K562 (cell line): ENCODE results near the gene PDCD10. TPM values are rescaled to one million over a fixed set of nuclear protein-coding genes. Genes with fewer than 3 reads are reported as not detected.

ENCODE experiments used
- ATAC-seq: fragments of 200-7000 bp; cut with Tn5 transposase; 3 replicates; pipeline ENCODE4 v1.9.1; 2020; ENCODE audit warnings: moderate library complexity
- BruUV-seq: library from RNA; stranded (reverse); fragments of 400-500 nt; replicated peaks from 2 replicates; lab custom pipeline; 2021; lab: Mats Ljungman, UMichigan
- CTCF ChIA-PET: fragments of 300-600 bp; formaldehyde crosslinking; extraction: SDS; loops from one replicate; lab custom pipeline; 2021; ENCODE audit warnings: low intra/inter-chr PET ratio; lab: Yijun Ruan, JAX
- POLR2A ChIA-PET: fragments of 300-600, 350-650 bp; sonication (Branson Sonifier 250); formaldehyde crosslinking; extraction: SDS; loops from one replicate; lab custom pipeline; 2021; ENCODE audit warnings: antibody characterized with exemption, inconsistent platforms; lab: Yijun Ruan, JAX
- DNase-seq, 4 experiments: peaks; one replicate each; pipeline versions ENCODE4 v3.0.0 to v3.0.0-alpha.2; 2011 to 2018; ENCODE audit warnings: low spot score in 3 of 4, mixed read lengths in 3 of 4; ENCODE audit errors: extremely low read depth in 1 of 4
- FAIRE-seq: peaks from 2 replicates; lab custom pipeline; 2011; peaks lifted over from hg19 to GRCh38; lab: Jason Lieb, UNC
- H2AFZ ChIP-seq: 2 replicates; pipeline ENCODE4 v1.6.0; 2011; ENCODE audit warnings: low read depth, low read length, control low read depth, inconsistent platforms
- H3K27ac ChIP-seq: fragments of 200-600 bp; 3 replicates; pipeline ENCODE4 v1.8.0; 2011; ENCODE audit warnings: low read depth, mild to moderate bottlenecking, control low read depth, inconsistent platforms, low read length, moderate library complexity, mixed read lengths; ENCODE audit errors: extremely low read depth
- H3K27me3 ChIP-seq, 2 experiments: fragments of 300-600 bp in 1 of 2; 2 replicates in 1 of 2; 3 replicates in 1 of 2; pipeline versions ENCODE4 v1.6.0 to v1.8.0; 2011; ENCODE audit warnings: inconsistent platforms in 2 of 2, low read length in 2 of 2, mild to moderate bottlenecking in 1 of 2, mixed read lengths in 1 of 2, moderate library complexity in 1 of 2; ENCODE audit not compliant: control insufficient read depth in 2 of 2, insufficient read depth in 2 of 2
- H3K36me3 ChIP-seq: fragments of 300-600 bp; 3 replicates; pipeline ENCODE4 v1.8.0; 2011; ENCODE audit warnings: mild to moderate bottlenecking, low read length, inconsistent platforms; ENCODE audit not compliant: control insufficient read depth, insufficient read depth
- H3K4me1 ChIP-seq, 2 experiments: fragments of 200-600 bp in 1 of 2; replicated peaks in 1 of 2; 2 replicates in 1 of 2; 3 replicates in 1 of 2; pipeline versions ENCODE4 v1.5.1 to v1.8.0; 2011; ENCODE audit warnings: inconsistent platforms in 2 of 2, low read length in 2 of 2, mild to moderate bottlenecking in 1 of 2, mixed read lengths in 1 of 2, moderate library complexity in 1 of 2; ENCODE audit not compliant: control insufficient read depth in 2 of 2, insufficient read depth in 2 of 2
- H3K4me2 ChIP-seq: 2 replicates; pipeline ENCODE4 v1.6.1; 2011; ENCODE audit warnings: low read length, control low read depth, inconsistent platforms, mixed read lengths; ENCODE audit not compliant: insufficient read depth
- H3K4me3 ChIP-seq: fragments of 200-600 bp; sonication (generic), shearing (Covaris generic); 2 replicates; pipeline ENCODE4 v1.5.1; 2016; ENCODE audit warnings: control low read depth, inconsistent platforms
- H3K79me2 ChIP-seq: fragments of 200-600 bp; 3 replicates; pipeline ENCODE4 v1.8.0; 2011; ENCODE audit warnings: low read length, inconsistent platforms; ENCODE audit not compliant: control insufficient read depth, insufficient read depth
- H3K9ac ChIP-seq, 2 experiments: 2 replicates each; pipeline versions ENCODE4 v1.6.0 to v1.6.1; 2011; ENCODE audit warnings: low read depth in 2 of 2, low read length in 2 of 2, control low read depth in 1 of 2, inconsistent platforms in 1 of 2, mild to moderate bottlenecking in 1 of 2, mixed read lengths in 1 of 2; ENCODE audit not compliant: insufficient read depth in 1 of 2
- H3K9me1 ChIP-seq: one replicate; pipeline ENCODE4 v1.6.0; 2011; ENCODE audit warnings: inconsistent platforms, mild to moderate bottlenecking, low read length, moderate library complexity; ENCODE audit not compliant: control insufficient read depth, insufficient read depth
- H3K9me3 ChIP-seq: replicated peaks from 2 replicates; pipeline ENCODE4 v1.5.1; 2011; ENCODE audit warnings: low read depth, low read length, inconsistent platforms; ENCODE audit not compliant: control insufficient read depth, insufficient read depth
- H4K20me1 ChIP-seq: replicated peaks from 2 replicates; pipeline ENCODE4 v1.6.1; 2011; ENCODE audit warnings: low read length, inconsistent platforms, mixed read lengths; ENCODE audit not compliant: control insufficient read depth, insufficient read depth
- BHLHE40 ChIP-seq: IDR thresholded peaks from 2 replicates; pipeline ENCODE4 v1.6.1; 2011; ENCODE audit warnings: low read length, improper control_type of control experiment
- CAMTA2 ChIP-seq: fragments of 250-450 bp; sonication (Bioruptor Pico); conservative IDR thresholded peaks from 2 replicates; pipeline ENCODE4 v1.5.1; 2022
- E2F3 ChIP-seq: fragments of 250-450 bp; sonication (Bioruptor Pico); IDR thresholded peaks from 2 replicates; pipeline ENCODE4 v1.4.0; 2020; ENCODE audit warnings: mild to moderate bottlenecking
- FOSL1 ChIP-seq: fragments of 200-800 bp; sonication (Bioruptor generic); conservative IDR thresholded peaks from 2 replicates; pipeline ENCODE4 v1.6.1; 2016; ENCODE audit warnings: missing genetic modification characterization, missing compliant biosample characterization
- HCFC1 ChIP-seq: IDR thresholded peaks from 2 replicates; pipeline ENCODE4 v1.6.1; 2012; ENCODE audit warnings: low read depth, low read length, improper control_type of control experiment
- KAT2B ChIP-seq: IDR thresholded peaks from one replicate; pipeline ENCODE4 v1.6.1; 2012; ENCODE audit warnings: low read depth, mild to moderate bottlenecking, control low read depth, inconsistent platforms, low read length, moderate library complexity
- KAT8 ChIP-seq: fragments of 450-650 bp; IDR thresholded peaks from 2 replicates; pipeline ENCODE4 v1.6.1; 2016; ENCODE audit warnings: low read depth, mild to moderate bottlenecking
- LEF1 ChIP-seq: fragments of 450-650 bp; IDR thresholded peaks from 2 replicates; pipeline ENCODE4 v1.6.1; 2016; ENCODE audit warnings: mild to moderate bottlenecking
- NFIC ChIP-seq: fragments of 450-650 bp; IDR thresholded peaks from 2 replicates; pipeline ENCODE4 v1.6.1; 2017; ENCODE audit warnings: mild to moderate bottlenecking, inconsistent platforms
- POLR2A ChIP-seq: fragments of 450-650 bp; conservative IDR thresholded peaks from 2 replicates; pipeline ENCODE4 v1.6.1; 2016
- POLR2AphosphoS5 ChIP-seq: IDR thresholded peaks from 2 replicates; pipeline ENCODE4 v1.6.1; 2011; ENCODE audit warnings: mild to moderate bottlenecking, low read depth, low read length, moderate library complexity; ENCODE audit not compliant: control insufficient read depth, insufficient read depth
- POLR2B ChIP-seq: fragments of 450-650 bp; IDR thresholded peaks from 2 replicates; pipeline ENCODE4 v1.6.1; 2018; ENCODE audit warnings: low read depth; ENCODE audit not compliant: partially characterized antibody
- PTTG1 ChIP-seq: fragments of 450-650 bp; IDR thresholded peaks from 2 replicates; pipeline ENCODE4 v1.6.1; 2016; ENCODE audit warnings: low read depth, mild to moderate bottlenecking, missing genetic modification characterization, missing compliant biosample characterization
- RFX5 ChIP-seq: IDR thresholded peaks from 2 replicates; pipeline ENCODE4 v1.6.1; 2011; ENCODE audit warnings: low read depth, mild to moderate bottlenecking, improper control_type of control experiment, low read length
- SUPT5H ChIP-seq: fragments of 450-650 bp; IDR thresholded peaks from 2 replicates; pipeline ENCODE4 v1.6.1; 2016
- ZNF395 ChIP-seq: fragments of 200-800 bp; sonication (Bioruptor generic); IDR thresholded peaks from 2 replicates; pipeline ENCODE4 v1.6.1; 2017; ENCODE audit warnings: missing genetic modification characterization, missing compliant biosample characterization
- ZNF717 ChIP-seq: fragments of 250-450 bp; sonication (Bioruptor Pico); IDR thresholded peaks from 2 replicates; pipeline ENCODE4 v1.5.0; 2021
- ZNF764 ChIP-seq: fragments of 250-450 bp; sonication (Bioruptor Pico); IDR thresholded peaks from 2 replicates; pipeline ENCODE4 v1.4.0; 2020; ENCODE audit warnings: low read depth, mild to moderate bottlenecking, moderate library complexity
- ZNF780A ChIP-seq: fragments of 250-450 bp; sonication (Bioruptor Pico); IDR thresholded peaks from 2 replicates; pipeline ENCODE4 v1.5.0; 2021; ENCODE audit warnings: mild to moderate bottlenecking
- WGBS: fragments of 100-300 bp; shearing (Covaris generic); methylation state at CpG from one replicate; pipeline ENCODE4 v1.1.6; 2016; ENCODE audit warnings: low coverage, mixed read lengths; ENCODE audit not compliant: insufficient coverage; ENCODE audit errors: missing lambda C conversion rate; 5-methylcytosine and 5-hydroxymethylcytosine counted together
- in situ Hi-C: fragments of 300-500 bp; cut with MboI; formaldehyde crosslinking; loops from 4 replicates; pipeline ENCODE4 v1.15.0; 2018; ENCODE audit warnings: inconsistent platforms, mixed read lengths
- intact Hi-C: fragments of 100-400 bp; cut with micrococcal nuclease; formaldehyde crosslinking; loops from 2 replicates; pipeline ENCODE4 v1.14.2; 2022
- polyA plus RNA-seq, 8 experiments: library from polyadenylated mRNA; depleted of rRNA in 4 of 8; stranded (reverse) in 5 of 8; unstranded in 3 of 8; fragments of >200 nt; fragmentation: Nextera tagmentation in 2 of 8; fragmentation: Illumina TruSeq in 1 of 8; extraction: Ambion mirVana in 2 of 8; extraction: Trizol in 1 of 8; gene quantifications; 2 replicates each; pipeline versions ENCODE4 v1.2.1 to v1.2.3, GENCODE V29; 2011 to 2014; ENCODE audit warnings: inconsistent platforms in 1 of 8, missing spikeins in 1 of 8
- total RNA-seq, 7 experiments: library from RNA; depleted of rRNA in 6 of 7; stranded (reverse); fragments of >200 nt in 6 of 7; fragmentation: Illumina TruSeq in 2 of 7; extraction: Trizol in 2 of 7; gene quantifications; 2 replicates each; pipeline versions ENCODE4 v1.2.1 to v1.2.3, GENCODE V29; 2011 to 2021; ENCODE audit warnings: low replicate concordance in 1 of 7

PDCD10 gene
- total and polyA plus RNA-seq, 9 of the 15 experiments (the other 6 are each of a cell fraction or from before 2014, with no cell fraction given) = 121 to 476 (median 232) TPM

GRCh38 chr3:167673221-167673620 lies 61.5 kb downstream of the PDCD10 start:
- ChIA-PET POLR2A (interaction anchor here (0.9 kb wide), 1 partner anchor 15 kb away, joined by 3 read pairs; no protein-coding TSS in a partner anchor), CTCF (no interaction called here)
- Histone ChIP-seq H3K36me3 (peaks cover 33% of the 10 kb centered on the region), H3K9ac (no peak overlapping the region), H3K4me1 (no peaks in the 10 kb centered on the region), H3K27ac (no peak overlapping the region), H4K20me1 (no peaks in the 10 kb centered on the region), H3K9me1 (no peaks in the 10 kb centered on the region), H3K4me2 (no peak overlapping the region), H2AFZ (no peak overlapping the region), H3K9me3 (no peaks in the 10 kb centered on the region), H3K79me2 (no peaks in the 10 kb centered on the region), H3K4me3 (no peak overlapping the region), H3K27me3 (no peaks in the 10 kb centered on the region)
- in situ Hi-C loops (no loop called here), intact Hi-C loops (no loop called here)
- 40% methylated on average over 1 of the region's 1 CpG for WGBS
- peak; percentile 26 for TF ChIP-seq POLR2B
- TF ChIP-seq CAMTA2 (CRISPR knock-in tag) = no peak
- DNase-seq (no peak), ATAC-seq (no peak), FAIRE-seq (no peak)
- no TSS peak for BruUV-seq

- no peak overlapping the region for H3K9ac ChIP-seq
- no peaks in the 10 kb centered on the region for H4K20me1 ChIP-seq
- H3K9me1 ChIP-seq = no peaks in the 10 kb centered on the region
- no peak overlapping the region for H2AFZ ChIP-seq
- no peak overlapping the region for H3K27ac ChIP-seq
- no peak for FAIRE-seq
- no peak for DNase-seq
- H3K79me2 ChIP-seq = no peaks in the 10 kb centered on the region
- H3K4me3 ChIP-seq = no peak overlapping the region
- whole genome bisulfite sequencing = 71% methylated on average over 4 of the region's 4 CpGs
- intact Hi-C loops (no loop called here), in situ Hi-C loops (no loop called here)
- H3K27me3 ChIP-seq = no peaks in the 10 kb centered on the region
- no peaks in the 10 kb centered on the region for H3K4me1 ChIP-seq
- no peaks in the 10 kb centered on the region for H3K9me3 ChIP-seq
- no peak; the same call in 2 of the 3 replicates for ATAC-seq
- ChIA-PET POLR2A (interaction anchor here (1.1 kb wide), 1 partner anchor 88 kb away, joined by 3 read pairs; no protein-coding TSS in a partner anchor), CTCF (no interaction called here)
- peaks cover 27% of the 10 kb centered on the region for H3K36me3 ChIP-seq
- H3K4me2 ChIP-seq = no peak overlapping the region
- no TSS peak for BruUV-seq
- TF ChIP-seq POLR2AphosphoS5 (peak; percentile 54; the same call in 1 of the 2 replicates), RFX5 (no peak), ZNF780A (no peak), PTTG1 (tag) (no peak), ZNF717 (no peak), HCFC1 (no peak), KAT2B (no peak), ZNF764 (CRISPR knock-in tag) (no peak), NFIC (no peak), POLR2A (peak; percentile 55; the same call in 1 of the 2 replicates), ZNF395 (CRISPR knock-in tag) (no peak), LEF1 (no peak), E2F3 (CRISPR knock-in tag) (no peak), BHLHE40 (no peak), POLR2B (no peak), KAT8 (no peak), SUPT5H (peak; percentile 43; the same call in 1 of the 2 replicates), FOSL1 (no peak)
Measured at GRCh38 chr3:167671878-167672427, 62.7 kb downstream of the PDCD10 start.
